GM18505 (cell line): ENCODE measurements around the gene UVSSA.
"Not testable (repeated sequence)": the region's sequence is repeated elsewhere in the genome, so short reads cannot be mapped to it uniquely, and the experiment has no call there.

Experiments
- ATAC-seq: cut with Tn5 transposase; IDR thresholded peaks from one replicate; pipeline ENCODE4 v1.9.1; 2021; ENCODE audit not compliant: unreplicated experiment
- POLR2A ChIP-seq: IDR thresholded peaks from 4 replicates; pipeline ENCODE4 v1.6.1; 2011; ENCODE audit warnings: borderline replicate concordance; ENCODE audit not compliant: insufficient read depth, insufficient read length; ENCODE audit errors: extremely low read depth

Gene UVSSA

GRCh38 chr4:1379801-1380331 is 32.9 kb downstream of the UVSSA start:
- ATAC-seq, result no peak
- TF ChIP-seq POLR2A, result no peak

DNA sequence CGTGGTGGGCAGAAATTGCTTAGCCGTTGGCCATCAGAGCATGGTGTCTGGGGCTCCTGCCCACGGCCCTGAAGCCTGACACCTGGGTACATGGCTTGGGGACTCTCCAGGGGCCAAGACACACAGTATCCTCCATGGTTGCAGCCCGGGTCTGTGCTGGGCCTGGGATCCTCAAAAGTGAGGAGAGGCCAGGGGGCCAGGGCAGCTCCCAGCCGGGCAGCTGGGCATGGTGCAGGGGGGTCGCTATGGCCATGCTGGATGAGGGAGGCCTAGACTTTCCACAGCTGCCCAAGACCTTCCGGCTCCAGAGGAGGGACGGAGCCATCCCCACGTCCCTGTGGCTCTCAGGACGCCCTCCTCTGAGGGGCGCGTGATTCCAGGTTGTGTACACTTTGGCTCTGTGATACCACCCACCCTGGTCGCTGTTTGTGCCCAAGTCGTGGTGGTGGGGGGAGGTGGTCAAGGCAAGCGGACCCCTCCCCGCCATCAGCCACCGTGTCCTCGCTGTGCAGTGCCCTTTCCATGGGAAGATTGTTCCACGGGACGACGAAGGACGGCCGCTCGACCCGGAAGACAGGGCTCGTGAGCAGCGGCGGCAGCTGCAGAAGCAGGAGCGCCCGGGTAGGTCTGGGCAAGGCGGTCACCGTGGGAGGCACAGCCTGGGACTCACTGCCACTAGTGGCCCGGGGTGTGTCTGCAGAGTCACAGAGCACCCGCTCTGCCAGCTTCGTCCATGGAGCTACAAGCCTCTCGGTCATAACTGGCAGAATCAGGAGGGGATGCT is 33.6 kb downstream of the UVSSA start:
- no peak for TF ChIP-seq POLR2A
- no peak for ATAC-seq

DNA sequence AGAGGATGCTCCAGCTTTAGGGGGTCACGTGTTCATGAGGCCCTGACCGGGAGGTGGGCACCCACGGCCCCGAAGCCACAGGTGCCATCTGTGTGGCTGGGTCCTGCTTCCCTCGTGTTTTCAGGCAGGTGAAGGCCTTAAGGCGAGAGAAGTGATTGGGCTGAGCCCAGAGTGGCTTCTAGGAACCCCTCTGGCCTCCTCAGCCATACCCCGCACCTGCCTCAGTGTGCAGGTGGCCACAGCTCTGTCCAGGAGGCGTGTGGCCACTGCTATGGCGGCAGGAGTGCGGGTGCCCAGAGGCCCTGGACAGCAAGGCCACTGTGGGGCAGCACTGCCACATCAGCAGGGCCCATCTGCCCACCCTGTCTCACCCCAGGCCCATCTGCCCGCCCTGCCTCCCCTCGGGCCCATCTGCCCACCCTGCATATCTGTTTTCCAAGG is 34.2 kb downstream of the UVSSA start:
- no peak for ATAC-seq
- no peak for TF ChIP-seq POLR2A

- TF ChIP-seq POLR2A, result no peak
- ATAC-seq, result no peak
Measured at GRCh38 chr4:1381944-1382541, 35.0 kb downstream of the UVSSA start.

GRCh38 chr4:1382776-1383727 is 36.0 kb downstream of the UVSSA start:
- TF ChIP-seq POLR2A, result no peak
- ATAC-seq, result no peak

DNA sequence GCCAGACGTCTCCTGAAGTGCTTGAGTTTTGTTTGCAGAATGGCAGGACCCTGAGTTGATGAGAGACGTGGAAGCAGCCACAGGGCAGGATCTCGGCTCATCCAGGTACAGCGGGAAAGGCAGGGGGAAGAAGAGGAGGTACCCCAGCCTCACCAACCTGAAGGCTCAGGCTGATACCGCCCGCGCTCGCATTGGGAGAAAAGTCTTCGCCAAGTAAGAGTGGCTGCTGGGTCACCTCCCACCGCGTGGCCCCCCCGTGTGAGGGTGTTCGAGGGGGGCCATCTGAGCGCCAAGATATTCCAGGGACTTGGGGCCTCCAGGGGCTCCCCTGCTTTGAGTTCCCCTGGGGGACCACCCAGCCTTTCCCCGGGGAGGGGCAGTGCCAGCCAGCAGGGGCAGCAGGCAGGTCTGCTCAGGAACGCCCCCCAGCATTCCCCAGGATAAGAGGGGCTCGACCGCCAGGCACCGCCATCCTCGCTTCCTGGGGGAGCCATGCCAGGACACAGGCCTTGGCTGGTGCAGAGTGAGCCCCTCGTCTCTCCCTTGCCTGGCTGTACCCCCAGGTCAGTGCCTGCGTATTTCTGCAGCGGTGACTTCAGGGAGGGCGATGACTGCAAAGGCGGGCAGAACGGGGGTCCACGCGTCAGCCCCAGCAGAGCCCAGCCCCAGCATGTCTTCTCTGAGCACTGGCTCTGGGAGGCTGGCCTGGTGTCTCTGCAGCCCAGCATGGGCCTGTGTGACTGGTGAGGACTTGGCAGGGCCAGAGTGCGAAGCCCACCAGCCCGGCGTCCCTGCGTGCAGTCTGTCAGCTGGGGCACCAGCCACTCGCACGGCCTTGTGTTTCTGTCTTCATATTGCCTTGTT is 37.0 kb downstream of the UVSSA start:
- no peak for TF ChIP-seq POLR2A
- ATAC-seq, result no peak

DNA sequence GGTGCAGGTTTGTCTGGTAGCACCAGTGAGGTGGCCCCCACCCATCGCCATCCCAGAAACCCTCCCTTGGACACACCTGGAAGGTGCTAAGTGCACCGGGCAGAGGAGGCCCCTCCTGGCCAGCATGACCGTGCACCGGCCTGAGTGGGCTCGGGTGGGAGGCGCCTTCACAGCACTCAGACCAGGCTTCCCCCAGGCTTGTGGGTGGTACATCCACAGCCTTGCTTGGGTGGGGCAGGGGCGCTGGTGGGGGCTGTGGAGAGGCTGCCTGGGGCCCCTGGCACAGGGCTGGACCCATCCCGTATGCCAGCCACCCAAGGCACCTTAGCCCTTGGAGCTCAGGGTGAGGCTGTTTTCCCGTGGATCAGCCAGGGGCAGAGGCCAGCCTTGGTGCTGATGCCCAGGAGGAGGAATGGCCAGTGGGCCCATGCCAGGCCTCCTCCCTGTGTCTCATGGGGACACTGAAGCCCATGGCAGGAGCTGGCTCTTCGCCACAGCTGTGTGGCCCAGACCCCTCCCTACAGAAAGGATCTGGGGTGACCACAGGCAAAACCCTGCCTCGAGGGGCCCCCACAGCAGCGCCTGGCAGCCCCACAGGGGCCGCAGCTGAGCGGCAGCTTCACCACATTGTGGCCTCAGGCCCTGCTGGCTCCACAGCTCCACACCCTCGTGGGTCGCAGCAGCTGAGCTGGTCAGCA is 37.8 kb downstream of the UVSSA start:
- ATAC-seq, result no peak
- no peak for TF ChIP-seq POLR2A

DNA sequence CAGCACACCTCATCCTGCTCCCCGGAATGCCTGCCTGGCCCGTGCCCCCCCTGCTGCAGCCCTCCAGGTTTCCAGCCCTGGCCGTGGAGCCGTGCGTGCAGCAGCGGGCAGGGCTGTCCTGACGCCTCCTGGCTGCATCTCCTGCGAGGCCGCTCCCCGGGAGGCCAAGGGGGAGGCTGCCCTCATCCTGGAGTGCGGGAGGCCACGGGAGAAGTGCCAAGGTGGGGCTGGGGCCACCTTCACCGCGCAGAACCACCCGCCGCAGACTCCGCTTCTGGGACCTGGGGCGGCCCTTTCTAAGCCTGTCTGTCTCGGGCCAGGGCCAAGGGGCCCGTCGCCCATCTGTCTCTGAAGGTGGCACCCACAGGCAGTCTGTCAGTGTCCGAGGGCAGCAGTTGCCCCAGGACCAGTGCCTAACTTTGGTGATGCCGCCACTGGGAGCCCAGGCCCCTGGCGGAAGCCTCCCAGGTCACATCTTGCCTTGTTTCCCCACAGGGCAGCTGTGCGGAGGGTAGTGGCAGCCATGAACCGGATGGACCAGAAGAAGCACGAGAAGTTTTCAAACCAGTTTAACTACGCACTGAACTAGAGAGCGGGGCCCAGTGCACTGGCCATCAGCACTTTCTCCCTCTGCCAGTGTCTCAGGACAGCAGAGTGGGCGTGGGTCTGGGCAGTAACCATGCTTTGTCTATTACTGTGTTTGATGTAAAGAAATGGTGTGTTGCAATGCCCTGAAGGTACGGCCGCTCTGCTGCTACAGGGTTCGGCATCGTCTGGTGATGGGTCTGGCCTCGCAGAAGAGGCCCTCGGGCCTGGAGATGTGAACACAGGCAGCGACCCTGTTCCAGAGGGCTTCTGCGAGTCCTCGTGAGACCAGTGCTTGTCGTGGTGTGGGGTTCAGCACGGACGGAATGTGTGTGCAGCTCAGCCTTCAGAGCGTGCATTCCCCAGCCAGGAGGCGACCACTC is 38.6 kb downstream of the UVSSA start:
- no peak for TF ChIP-seq POLR2A
- no peak for ATAC-seq

DNA sequence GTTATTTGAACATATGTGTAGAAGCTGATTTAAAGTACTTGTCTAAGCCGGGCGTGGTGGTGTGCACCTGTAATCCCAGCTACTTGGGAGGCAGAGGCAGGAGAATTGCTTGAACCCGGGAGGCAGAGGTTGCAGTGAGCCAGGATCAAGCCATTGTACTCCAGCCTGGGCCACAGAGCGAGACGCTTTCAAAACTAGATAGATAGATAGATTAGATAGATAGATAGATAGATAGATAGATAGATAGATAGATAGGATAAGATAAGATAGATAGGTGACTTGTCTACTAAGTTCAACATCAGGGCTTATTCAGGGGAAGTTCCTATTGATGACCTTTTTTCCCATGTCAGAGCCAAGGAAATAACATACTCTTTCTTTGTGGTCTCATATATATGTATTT is 46.4 kb downstream of the UVSSA start:
- not testable (repeated sequence) for ATAC-seq

DNA sequence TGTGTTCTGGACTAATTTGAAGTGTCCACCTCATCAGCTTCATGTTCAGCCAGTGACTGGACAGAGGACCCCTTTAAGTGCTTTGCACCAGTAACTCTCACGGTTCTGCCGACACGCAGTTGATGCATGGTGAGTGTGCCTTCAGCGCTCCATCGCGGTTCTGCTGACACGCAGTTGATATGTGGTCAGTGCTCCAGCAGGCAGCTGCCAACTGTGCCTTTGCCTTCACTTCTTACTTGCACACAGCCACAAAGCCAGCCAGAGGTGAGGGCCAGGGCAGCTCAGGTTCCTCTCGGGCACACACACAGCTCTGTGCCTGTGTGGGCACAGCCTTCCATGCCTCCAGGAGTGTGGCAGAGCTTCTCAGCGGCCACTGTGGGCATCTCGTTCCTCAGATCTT is 46.9 kb downstream of the UVSSA start:
- no peak for TF ChIP-seq POLR2A
- ATAC-seq, result no peak

GRCh38 chr4:1394554-1395388 is 47.8 kb downstream of the UVSSA start:
- not testable (repeated sequence) for ATAC-seq

DNA sequence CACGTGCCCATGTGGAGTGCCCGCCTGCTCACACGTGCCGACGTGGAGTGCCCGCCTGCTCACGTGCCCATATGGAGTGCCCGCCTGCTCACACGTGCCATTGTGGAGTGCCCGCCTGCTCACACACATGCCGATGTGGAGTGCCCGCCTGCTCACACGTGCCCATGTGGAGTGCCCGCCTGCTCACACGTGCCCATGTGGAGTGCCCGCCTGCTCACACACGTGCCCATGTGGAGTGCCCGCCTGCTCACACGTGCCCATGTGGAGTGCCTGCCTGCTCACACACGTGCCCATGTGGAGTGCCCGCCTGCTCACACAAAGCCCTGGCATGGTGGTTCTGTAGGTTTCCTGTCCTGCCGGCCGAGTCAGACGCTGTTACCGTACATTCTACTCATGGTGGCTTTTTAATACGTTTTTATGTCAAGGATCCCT is 48.4 kb downstream of the UVSSA start:
- ATAC-seq, result not testable (repeated sequence)
